ENCODE measurements around the gene NUP37. TPM values are rescaled to one million over a fixed set of nuclear protein-coding genes. Genes with fewer than 3 reads are reported as not detected.

NUP37 gene
- total and polyA plus RNA-seq, 2 of the 8 experiments (the other 6 are each of a cell fraction or from before 2014, with no cell fraction given): 53.5 to 71.0 TPM

DNA sequence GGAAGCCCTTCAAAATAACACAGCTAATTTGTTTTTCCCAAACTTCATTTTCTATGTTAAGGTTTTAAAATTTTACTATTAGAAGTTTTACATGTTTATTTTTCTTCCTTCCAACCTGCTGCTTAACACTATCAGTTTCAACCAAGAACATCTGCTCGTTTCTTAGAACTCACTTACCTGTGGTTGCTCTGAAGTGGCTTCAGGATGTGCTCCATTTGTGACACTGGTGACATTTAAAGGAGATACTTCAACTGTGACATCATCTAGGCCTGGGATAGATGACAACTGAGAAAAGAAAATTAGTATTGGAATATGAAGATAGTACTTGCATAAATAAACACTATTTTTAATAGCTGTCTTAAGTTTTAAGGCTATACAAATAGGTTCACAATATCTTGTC is 76.0 kb downstream of the NUP37 start:
- H3K9me3 ChIP-seq (ENCODE audit: insufficient read depth in 2 of 2, low read depth in 1 of 2, low read length in 1 of 2): no peaks in the 10 kb centered on the region
- TF ChIP-seq TAF1 (IDR thresholded peaks at IDR 0.05; ENCODE audit: low read depth, low read length): no peak
- no peak for TF ChIP-seq MAX (IDR thresholded peaks at IDR 0.05)
- no peak for TF ChIP-seq GABPA (IDR thresholded peaks at IDR 0.05; ENCODE audit: borderline replicate concordance, insufficient read depth, low read length)
- no peak for TF ChIP-seq CTBP2 (IDR thresholded peaks at IDR 0.05; ENCODE audit: borderline replicate concordance, insufficient read depth, insufficient read length, low read length)
- TF ChIP-seq, protein P1, sequence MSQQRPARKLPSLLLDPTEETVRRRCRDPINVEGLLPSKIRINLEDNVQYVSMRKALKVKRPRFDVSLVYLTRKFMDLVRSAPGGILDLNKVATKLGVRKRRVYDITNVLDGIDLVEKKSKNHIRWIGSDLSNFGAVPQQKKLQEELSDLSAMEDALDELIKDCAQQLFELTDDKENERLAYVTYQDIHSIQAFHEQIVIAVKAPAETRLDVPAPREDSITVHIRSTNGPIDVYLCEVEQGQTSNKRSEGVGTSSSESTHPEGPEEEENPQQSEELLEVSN (IDR thresholded peaks at IDR 0.05): no peak
- TF ChIP-seq POLR2AphosphoS5 (IDR thresholded peaks at IDR 0.05; ENCODE audit: low read depth, low read length): no peak
- no peak for TF ChIP-seq ZNF274 (IDR thresholded peaks at IDR 0.05; ENCODE audit: borderline replicate concordance, extremely low read depth, low read length)
- TF ChIP-seq BCL11A (IDR thresholded peaks at IDR 0.05; ENCODE audit: low read depth in 2 of 2, low read length in 2 of 2): no peak
- TF ChIP-seq CHD1 (IDR thresholded peaks at IDR 0.05; ENCODE audit: low read depth, low read length): no peak
- TF ChIP-seq FOSL1 (IDR thresholded peaks at IDR 0.05; ENCODE audit: insufficient read depth, low read depth, low read length): no peak
- no peak for TF ChIP-seq GTF2F1 (IDR thresholded peaks at IDR 0.05; ENCODE audit: borderline replicate concordance, low read depth, low read length)
- no peak for TF ChIP-seq RBBP5 (IDR thresholded peaks at IDR 0.05; ENCODE audit: borderline replicate concordance, low read depth, low read length)
- no peak for TF ChIP-seq SAP30 (IDR thresholded peaks at IDR 0.05; ENCODE audit: insufficient read depth, insufficient replicate concordance, low read length)

More for the DNA sequence above, 76.0 kb downstream of the NUP37 start:
- no peak overlapping the region for H3K18ac ChIP-seq (ENCODE audit: extremely low read depth, low read length)
- H3K79me1 ChIP-seq (ENCODE audit: low read depth, low read length): no peaks in the 10 kb centered on the region
- no peaks in the 10 kb centered on the region for H3K23me2 ChIP-seq (ENCODE audit: low read depth, low read length)
- POLR2A ChIA-PET (ENCODE audit: partially characterized antibody): interaction anchor here (0.7 kb wide), 1 partner anchor 12 kb away, joined by 3 read pairs; no protein-coding TSS in a partner anchor
- H2AFZ ChIP-seq (ENCODE audit: low read length): no peak overlapping the region
- no peak overlapping the region for H3K23ac ChIP-seq (ENCODE audit: insufficient read length)
- no peak overlapping the region for H3K9ac ChIP-seq (replicated peaks in 1 of 4; ENCODE audit: extremely low read depth in 1 of 4, low read depth in 3 of 4, low read length in 3 of 4)
- CTCF ChIA-PET (ENCODE audit: partially characterized antibody): interaction anchor here (0.6 to 1.3 kb wide), 3 partner anchors 8 to 183 kb away, joined by 3 read pairs; no protein-coding TSS in a partner anchor
- H4K8ac ChIP-seq (ENCODE audit: extremely low read depth, insufficient read depth, low read length): no peak overlapping the region
- H3K4me1 ChIP-seq (replicated peaks in 1 of 4; ENCODE audit: control insufficient read depth in 3 of 4, insufficient read depth in 4 of 4, low read length in 3 of 4): no peaks in the 10 kb centered on the region
- H3K36me3 ChIP-seq (ENCODE audit: control insufficient read depth in 2 of 4, insufficient read depth in 4 of 4, low read length in 3 of 4): no peaks in the 10 kb centered on the region
- no peak overlapping the region for H2BK12ac ChIP-seq (ENCODE audit: low read depth, low read length)
- H3K4ac ChIP-seq (replicated peaks; ENCODE audit: insufficient read length, low read depth, low read length): no peak overlapping the region
- H4K91ac ChIP-seq (replicated peaks; ENCODE audit: insufficient read length, low read length): no peak overlapping the region
- DNase-seq (ENCODE audit: low read depth in 1 of 2, low spot score in 2 of 2) (no peak), FAIRE-seq (no peak)
- no peaks in the 10 kb centered on the region for H3K79me2 ChIP-seq (ENCODE audit: control insufficient read depth in 1 of 2, insufficient read depth in 2 of 2, low read length in 2 of 2)
- no peak overlapping the region for H3K56ac ChIP-seq (replicated peaks; ENCODE audit: insufficient read length, low read depth, low read length)
- H2AK5ac ChIP-seq (ENCODE audit: low read depth, low read length): no peak overlapping the region
- no peak overlapping the region for H4K5ac ChIP-seq (ENCODE audit: insufficient read length, low read depth, low read length)
- no peak overlapping the region for H2BK20ac ChIP-seq (ENCODE audit: low read length)
- 69% methylated on average over 1 of the region's 1 CpG; no CpG with 5 or more reads in 1 of the 2 experiments for WGBS, 2 experiments (ENCODE audit: extremely low coverage in 1 of 2, insufficient coverage in 1 of 2, insufficient read length in 1 of 2, insufficient replicate concordance in 2 of 2, low coverage in 1 of 2, low lambda C conversion rate in 2 of 2, missing lambda C conversion rate in 1 of 2)
- no peak overlapping the region for H3K4me2 ChIP-seq (ENCODE audit: insufficient read depth in 1 of 2, low read depth in 2 of 2, low read length in 2 of 2)
- no peak overlapping the region for H3K14ac ChIP-seq (ENCODE audit: insufficient read length)
- no peak overlapping the region for H2BK15ac ChIP-seq (ENCODE audit: low read length)
- H2BK120ac ChIP-seq (replicated peaks; ENCODE audit: low read depth, low read length): no peak overlapping the region
- H3K4me3 ChIP-seq (ENCODE audit: extremely low read depth in 1 of 4, insufficient read depth in 2 of 4, low read depth in 3 of 4, low read length in 4 of 4): no peak overlapping the region
- H4K20me1 ChIP-seq (replicated peaks in 1 of 2; ENCODE audit: control insufficient read depth in 1 of 2, insufficient read depth in 2 of 2, low read length in 2 of 2): no peaks in the 10 kb centered on the region
- H3K27me3 ChIP-seq (replicated peaks in 1 of 4; ENCODE audit: control insufficient read depth in 3 of 4, extremely low read depth in 1 of 4, insufficient read depth in 3 of 4, low read length in 3 of 4): no peaks in the 10 kb centered on the region
- no peak overlapping the region for H2BK5ac ChIP-seq (ENCODE audit: low read depth, low read length)
- no peak overlapping the region for H3K27ac ChIP-seq (ENCODE audit: low read depth, low read length)
